Fibroblast of lung (primary cell): Measurements from ENCODE around the gene REEP2.

Source experiments
- CTCF ChIP-seq, 2 donors: IDR thresholded peaks in 1 of 2; conservative IDR thresholded peaks in 1 of 2; 1 replicate in 1 of 2; 2 replicates in 1 of 2; pipeline ENCODE4 v1.5.1; 2011 to 2012; ENCODE audit warnings: low read length in 2 of 2, control low read depth in 1 of 2, inconsistent platforms in 1 of 2, low read depth in 1 of 2, mild to moderate bottlenecking in 1 of 2
- EZH2 ChIP-seq: IDR thresholded peaks from 2 replicates; pipeline ENCODE4 v1.5.1; 2012; ENCODE audit warnings: low read length, control low read depth, mild to moderate bottlenecking; ENCODE audit errors: missing control alignments

- TF ChIP-seq CTCF (conservative IDR thresholded peaks at IDR 0.05 in 1 of 2, IDR thresholded peaks at IDR 0.05 in 1 of 2; ENCODE audit: low read depth in 1 of 2, low read length in 2 of 2) (no peak), EZH2 (no peak)
Measured at GRCh38 chr5:138408023-138408422, 30.8 kb upstream of the REEP2 start.
